ENCODE results near the gene CUTC.
"Not testable (repeated sequence)": the region's sequence is repeated elsewhere in the genome, so short reads cannot be mapped to it uniquely, and the experiment has no call there.

Gene CUTC

GRCh38 chr10:99742701-99743100, 10.7 kb downstream of the CUTC start:
- no peak for DNase-seq (ENCODE audit: low spot score)

DNA sequence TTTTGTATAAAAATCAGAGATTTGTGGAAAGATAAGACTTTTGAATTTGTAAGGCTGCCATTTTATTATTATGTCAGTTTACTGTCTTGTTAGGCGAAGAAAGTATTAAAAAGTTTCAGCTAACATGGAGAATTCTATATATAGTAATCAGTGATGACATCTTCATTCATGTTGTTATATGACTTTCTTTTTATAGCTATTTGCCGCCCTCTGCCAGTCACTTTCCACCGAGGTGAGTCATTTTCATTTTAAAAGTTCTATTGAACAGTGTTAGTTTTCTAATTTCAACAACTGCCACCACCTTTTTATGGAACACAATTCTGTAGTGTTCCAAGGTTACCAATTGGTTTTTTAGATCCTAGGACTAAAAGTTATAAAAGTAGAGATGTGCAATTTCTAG, 11.8 kb downstream of the CUTC start:
- DNase-seq (ENCODE audit: low spot score), result no peak

- DNase-seq (ENCODE audit: low spot score), result not testable (repeated sequence)
These were observed 14.1 kb downstream of the CUTC start for GRCh38 chr10:99746166-99746565.

DNA sequence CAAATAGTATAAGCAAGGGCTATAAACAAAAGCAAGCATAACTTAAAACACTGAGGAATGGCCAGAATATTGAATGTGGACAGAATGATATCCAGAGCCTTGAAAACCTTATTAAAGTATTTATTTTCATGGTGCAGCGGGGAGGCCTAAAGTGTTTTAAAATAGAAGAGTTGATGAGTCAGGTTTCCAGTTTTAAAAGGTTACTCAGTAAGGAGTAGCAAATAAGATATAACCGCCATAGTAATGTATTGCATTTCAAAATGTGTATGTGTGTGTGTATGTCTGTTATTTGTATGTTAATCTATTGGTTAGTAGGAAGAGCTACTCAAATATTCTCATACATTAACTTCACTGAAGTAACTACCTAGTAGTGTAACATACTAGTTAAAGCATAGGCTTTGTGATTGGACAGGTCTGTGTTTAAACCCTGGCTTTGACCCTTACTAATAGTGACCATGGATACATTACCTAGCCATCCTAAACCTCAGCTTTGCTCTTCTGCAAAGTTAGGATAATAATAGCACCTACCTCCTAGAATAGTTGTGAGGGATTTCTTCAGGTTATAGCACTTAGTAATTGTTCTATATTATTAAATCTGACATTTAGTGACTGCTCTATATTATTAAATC, 16.9 kb downstream of the CUTC start:
- no peak for DNase-seq (ENCODE audit: low spot score)

DNA sequence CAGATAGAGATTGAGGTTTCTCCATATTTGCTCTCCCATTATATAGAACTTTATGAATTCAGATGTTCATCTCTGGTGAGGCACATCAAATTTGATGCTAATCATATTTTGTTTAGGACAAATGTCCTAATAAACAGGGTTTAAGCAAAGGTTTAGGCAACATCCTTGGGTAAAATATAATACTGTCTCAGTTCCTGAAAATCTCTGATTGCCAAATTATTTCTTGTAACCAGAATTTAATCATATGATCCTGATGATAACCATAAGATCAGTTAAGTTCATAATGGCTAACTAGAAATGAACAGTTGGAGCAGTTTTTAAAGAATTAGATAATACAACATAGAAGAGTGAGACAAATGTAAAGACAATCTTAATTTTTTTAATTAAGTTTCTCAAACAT, 18.6 kb downstream of the CUTC start:
- DNase-seq (ENCODE audit: low spot score), result no peak

DNA sequence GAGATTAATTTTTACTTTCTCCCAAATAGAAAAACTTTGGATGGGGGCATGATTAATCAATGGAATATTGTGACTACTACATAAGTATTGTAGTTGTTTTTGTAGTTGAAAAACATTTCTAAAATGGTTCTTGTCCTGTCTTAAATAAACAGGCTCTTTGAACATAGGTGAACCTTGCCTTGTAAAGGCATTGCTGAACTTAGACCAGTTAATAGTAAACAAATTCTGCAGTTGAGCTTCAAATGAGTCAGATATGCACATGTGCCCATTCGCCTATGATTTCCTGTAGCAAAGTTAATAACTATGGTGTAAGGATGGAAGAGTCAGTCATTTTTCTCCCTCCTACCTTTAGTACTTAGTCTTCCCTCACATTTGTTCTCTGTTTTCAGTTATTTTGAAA, 22.6 kb downstream of the CUTC start:
- DNase-seq (ENCODE audit: low spot score), result no peak

- no peak for DNase-seq (ENCODE audit: low spot score)
These were observed 24.1 kb downstream of the CUTC start for GRCh38 chr10:99756159-99756558.

GRCh38 chr10:99758211-99758891, 26.3 kb downstream of the CUTC start:
- no peak for DNase-seq (ENCODE audit: low spot score)

DNA sequence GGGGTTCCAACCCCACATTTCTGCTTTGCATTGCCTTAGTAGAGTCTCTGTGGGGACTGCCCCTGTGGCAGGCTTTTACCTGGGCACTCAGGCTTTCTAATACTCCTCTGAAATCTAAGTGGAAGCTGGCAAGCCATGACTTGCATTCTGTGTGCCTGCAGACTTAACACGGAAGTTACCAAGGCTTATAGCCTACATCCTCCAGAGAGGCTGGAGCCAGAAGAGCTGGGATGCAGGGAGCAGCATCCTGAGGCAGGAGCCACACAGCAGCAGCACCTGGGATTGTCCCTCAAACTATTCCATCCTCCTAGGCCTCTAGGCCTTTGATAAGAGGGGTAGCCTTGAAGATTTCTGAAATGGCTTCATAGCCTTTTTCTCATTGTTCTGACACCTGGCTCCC, 28.3 kb downstream of the CUTC start:
- DNase-seq (ENCODE audit: low spot score), result no peak

- no peak for DNase-seq (ENCODE audit: low spot score)
These were observed 29.3 kb downstream of the CUTC start for GRCh38 chr10:99761365-99761764.

- no peak for DNase-seq (ENCODE audit: low spot score)
These were observed 33.8 kb downstream of the CUTC start for GRCh38 chr10:99765672-99766301.

DNA sequence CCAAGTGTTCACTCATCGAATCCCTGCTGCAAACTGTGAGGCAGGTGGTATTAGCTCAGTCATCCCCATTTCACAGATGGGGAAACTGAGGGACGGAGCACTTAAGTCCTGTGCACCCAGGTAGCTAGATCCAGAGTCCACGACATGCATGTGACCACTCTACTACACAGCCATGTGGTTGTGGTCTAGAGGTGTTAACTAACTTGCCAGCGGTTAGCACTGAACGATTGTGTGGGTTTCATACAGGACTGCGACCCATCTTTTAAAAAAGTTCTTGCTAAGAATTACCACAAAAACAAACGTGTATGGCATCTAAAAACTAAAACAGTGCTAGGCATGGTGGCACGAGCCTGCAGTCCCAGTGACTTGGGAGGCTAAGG, 34.3 kb downstream of the CUTC start:
- DNase-seq (ENCODE audit: low spot score), result no peak

GRCh38 chr10:99767901-99768300, 35.9 kb downstream of the CUTC start:
- DNase-seq (ENCODE audit: low spot score), result no peak

DNA sequence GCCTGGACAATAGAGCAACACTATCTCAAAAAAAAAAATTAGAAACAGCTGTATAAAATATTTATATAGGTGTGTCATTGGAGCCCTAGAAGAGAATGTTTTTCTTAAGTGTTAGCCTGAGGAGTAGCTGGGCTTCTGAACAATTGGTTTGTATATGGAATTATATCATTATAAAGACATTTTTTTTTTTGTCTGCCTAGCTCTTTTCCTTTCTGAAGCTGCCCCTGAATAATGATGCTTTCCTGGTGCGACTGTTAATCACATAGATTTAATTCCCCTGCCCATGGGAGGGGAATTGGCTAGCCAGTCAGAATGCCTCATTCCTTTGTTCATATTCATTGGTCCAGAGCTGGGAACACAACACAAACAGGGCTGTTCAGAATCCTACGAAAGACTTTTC, 36.5 kb downstream of the CUTC start:
- DNase-seq (ENCODE audit: low spot score), result no peak

- DNase-seq (ENCODE audit: low spot score), result no peak
These were observed 37.7 kb downstream of the CUTC start for GRCh38 chr10:99769706-99770105.

DNA sequence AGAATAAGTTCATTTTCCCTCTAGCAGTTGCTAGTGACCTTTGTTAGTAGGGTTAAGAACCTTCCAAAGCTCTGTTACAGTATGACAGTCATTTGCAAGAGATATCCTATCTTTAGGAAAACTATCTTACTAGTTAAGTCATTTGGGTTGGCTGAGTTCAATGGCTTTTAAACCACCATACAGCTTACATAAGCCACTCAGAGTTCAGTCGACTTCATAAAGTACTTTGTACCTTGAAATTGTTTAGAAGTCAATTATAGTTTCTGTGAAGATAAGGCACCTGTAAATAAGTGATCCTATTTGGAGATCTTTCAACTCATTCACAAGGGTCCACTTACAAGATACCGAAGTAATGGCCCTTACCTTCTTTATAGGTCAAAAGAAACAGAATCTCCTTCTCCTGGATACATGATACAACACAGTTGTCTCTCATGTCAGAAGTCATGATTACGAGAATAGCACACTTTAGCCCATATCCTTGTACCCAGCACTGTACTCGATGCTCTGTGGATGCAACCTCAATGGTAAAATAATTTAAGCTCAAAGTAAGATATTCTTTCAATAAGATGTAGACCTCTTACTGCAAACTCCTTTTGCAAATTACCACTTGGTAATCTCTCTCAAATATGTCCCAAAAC, 38.5 kb downstream of the CUTC start:
- DNase-seq (ENCODE audit: low spot score), result no peak

GRCh38 chr10:99775850-99776249, 43.8 kb downstream of the CUTC start:
- DNase-seq (ENCODE audit: low spot score), result peak; percentile 56

- no peak for DNase-seq (ENCODE audit: low spot score)
These were observed 46.1 kb downstream of the CUTC start for GRCh38 chr10:99777918-99778714.

GRCh38 chr10:99779335-99779734, 47.3 kb downstream of the CUTC start:
- no peak for DNase-seq (ENCODE audit: low spot score)

- no peak for DNase-seq (ENCODE audit: low spot score)
These were observed 49.8 kb downstream of the CUTC start for GRCh38 chr10:99781734-99782429.

GRCh38 chr10:99782447-99783286, 50.6 kb downstream of the CUTC start, which contains the start of gene ABCC2:
TSS of gene ABCC2 (plus strand) at chr10:99782640. CDS start at chr10:99782845, 205 bp downstream.
- DNase-seq (ENCODE audit: low spot score), result no peak

All from AG08396 (cell line).